GM18951 (cell line): Measurements from ENCODE around the gene MICAL3.
"Not testable (repeated sequence)": the region's sequence is repeated elsewhere in the genome, so short reads cannot be mapped to it uniquely, and the experiment has no call there.

Experiments
- POLR2A ChIP-seq: IDR thresholded peaks from 4 replicates; pipeline ENCODE4 v1.6.1; 2011; ENCODE audit warnings: mild to moderate bottlenecking; ENCODE audit not compliant: insufficient read length, insufficient read depth; ENCODE audit errors: extremely low read depth
- in situ Hi-C: fragments of 300-500 bp; cut with MboI; formaldehyde crosslinking; loops from one replicate; pipeline ENCODE4 v1.12.0; 2022; ENCODE audit warnings: low sequenced_read_pairs, mixed read lengths, inconsistent platforms; ENCODE audit not compliant: unreplicated experiment

MICAL3 gene

DNA sequence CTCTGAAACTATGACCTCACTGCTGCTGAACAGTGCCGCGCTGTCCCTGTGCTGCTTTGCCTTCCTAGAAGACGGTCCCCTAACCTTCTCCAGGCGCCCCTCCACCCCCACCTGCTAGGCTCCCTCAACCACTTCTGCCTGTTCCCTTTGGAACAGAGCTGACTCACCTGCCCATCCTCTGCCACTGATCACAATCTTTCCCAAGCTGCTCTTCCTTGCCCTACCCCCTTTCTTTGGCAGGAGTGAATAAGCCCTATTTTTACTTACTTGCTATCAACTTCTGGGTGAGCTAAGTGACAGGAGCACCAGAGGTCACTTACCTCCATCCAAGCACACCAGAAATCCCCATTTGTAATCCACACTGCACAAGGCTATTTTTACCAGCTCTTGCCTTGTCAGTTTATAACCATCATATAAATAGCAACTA is 134.1 kb downstream of the MICAL3 start:
- in situ Hi-C loops: no loop called here
- no peak for TF ChIP-seq POLR2A

DNA sequence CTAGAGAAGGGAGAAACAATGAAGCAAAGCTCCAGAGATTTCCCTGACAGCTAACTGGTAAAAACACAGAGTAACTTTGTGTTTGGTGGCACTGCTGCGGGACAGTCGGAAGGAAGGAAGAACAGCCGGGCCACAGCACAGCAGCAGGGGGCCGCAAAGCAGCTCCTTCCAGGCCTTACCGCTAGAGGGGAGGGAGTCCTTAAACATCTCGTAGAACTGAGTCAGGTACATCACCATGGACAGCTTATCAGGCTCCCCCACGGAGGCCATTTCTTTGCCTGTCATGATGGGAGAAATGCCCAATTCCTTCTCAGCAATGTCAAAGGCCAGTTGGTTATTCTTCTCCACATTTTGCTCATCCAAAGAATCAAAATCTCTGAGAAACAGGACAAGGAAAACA is 135.5 kb downstream of the MICAL3 start:
- in situ Hi-C loops: no loop called here
- TF ChIP-seq POLR2A: no peak

DNA sequence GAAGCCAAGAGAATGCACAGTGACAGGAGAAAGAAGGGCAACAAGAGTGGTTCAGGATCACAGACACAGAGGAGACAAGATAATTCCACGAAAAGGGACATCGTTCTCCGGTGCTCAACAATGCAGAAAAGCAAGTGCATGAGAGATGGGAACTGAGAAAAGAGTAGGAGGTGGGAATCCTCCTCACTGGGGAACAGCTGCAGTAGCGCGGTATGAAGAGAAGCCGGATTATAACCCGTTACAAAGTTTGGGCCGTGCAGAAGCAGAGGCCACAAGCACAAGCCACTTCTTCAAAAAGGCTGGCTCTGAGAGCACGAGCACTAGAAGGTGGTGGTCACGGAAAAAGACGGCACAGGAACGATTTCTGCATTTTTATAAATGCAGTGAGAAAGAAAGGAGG is 135.9 kb downstream of the MICAL3 start:
- TF ChIP-seq POLR2A: no peak
- in situ Hi-C loops: no loop called here

DNA sequence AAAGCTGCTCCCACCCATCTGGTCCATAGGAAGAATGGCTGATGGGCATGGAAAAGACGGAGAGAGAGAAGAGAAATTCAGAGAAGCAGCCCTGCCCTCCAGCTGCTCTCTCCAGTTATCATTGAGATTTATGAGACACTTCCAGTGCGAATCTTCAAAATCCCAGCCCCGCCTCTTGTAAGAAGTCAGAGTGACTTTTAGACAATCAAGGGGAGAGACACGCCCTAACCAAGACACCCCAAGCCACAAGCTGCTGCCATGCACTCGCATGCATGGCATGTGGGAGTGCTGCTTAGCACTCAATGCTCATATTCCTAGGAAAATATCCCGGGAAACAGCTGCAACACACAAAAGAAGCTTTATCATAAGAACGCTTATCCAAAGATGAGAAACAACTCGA is 139.5 kb downstream of the MICAL3 start:
- TF ChIP-seq POLR2A: no peak
- in situ Hi-C loops: no loop called here

DNA sequence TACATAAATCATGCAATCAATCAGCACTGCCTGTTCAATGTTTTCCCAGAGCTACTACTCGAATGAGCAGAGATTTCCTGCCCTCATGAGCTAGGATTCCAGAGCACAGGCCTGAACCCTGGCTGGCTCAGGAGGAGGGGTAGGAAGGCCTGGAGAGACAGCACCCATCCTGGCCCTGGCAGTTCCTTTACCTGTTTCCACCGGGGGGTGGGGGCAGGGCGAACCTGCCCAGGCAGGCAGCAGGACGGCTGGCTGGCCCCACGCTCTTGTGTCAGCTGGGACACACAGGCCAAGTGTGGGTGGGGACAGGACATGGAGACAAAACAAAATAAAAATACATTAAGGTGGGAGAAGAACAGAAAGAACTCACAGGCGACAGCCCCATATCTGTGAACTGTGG is 140.3 kb downstream of the MICAL3 start:
- TF ChIP-seq POLR2A: no peak
- in situ Hi-C loops: no loop called here

DNA sequence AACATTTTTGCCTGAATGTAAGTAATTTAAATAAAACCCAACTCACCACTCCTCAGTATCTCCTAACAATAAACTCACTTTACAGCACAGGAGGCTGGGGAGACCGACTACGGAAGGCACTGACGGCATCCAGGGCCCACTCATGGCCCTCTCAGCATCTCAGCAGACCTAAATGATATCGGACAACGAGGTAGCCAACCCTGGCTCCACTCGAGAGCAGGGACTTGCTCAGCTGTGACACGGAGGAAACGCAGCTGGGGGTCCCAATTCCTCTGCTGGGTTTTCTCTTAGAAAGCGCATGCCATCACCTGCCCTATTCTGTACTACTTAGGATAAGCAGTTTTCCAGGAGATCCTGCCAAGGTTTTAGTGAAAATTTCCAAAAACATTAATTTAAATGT is 141.0 kb downstream of the MICAL3 start:
- TF ChIP-seq POLR2A: no peak
- in situ Hi-C loops: no loop called here

DNA sequence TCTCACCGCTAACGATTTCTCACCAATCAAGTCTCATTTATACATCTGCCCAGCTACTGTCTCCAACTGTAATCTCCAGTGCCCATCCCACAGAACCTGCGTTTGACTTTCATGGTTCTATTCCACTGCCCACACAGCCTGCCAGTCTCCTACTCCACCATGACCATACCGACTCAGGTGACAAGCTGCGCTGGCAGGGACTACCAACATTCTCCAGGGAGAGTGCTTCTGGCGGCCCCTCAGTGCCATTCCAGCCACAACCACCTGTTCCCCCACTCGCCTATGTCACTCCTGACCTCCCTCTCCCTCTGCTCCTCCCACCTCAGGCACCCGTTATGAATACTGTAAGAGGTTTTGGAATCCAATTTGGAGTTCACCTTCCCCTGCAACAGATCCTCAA is 141.6 kb downstream of the MICAL3 start:
- in situ Hi-C loops: no loop called here
- no peak for TF ChIP-seq POLR2A

DNA sequence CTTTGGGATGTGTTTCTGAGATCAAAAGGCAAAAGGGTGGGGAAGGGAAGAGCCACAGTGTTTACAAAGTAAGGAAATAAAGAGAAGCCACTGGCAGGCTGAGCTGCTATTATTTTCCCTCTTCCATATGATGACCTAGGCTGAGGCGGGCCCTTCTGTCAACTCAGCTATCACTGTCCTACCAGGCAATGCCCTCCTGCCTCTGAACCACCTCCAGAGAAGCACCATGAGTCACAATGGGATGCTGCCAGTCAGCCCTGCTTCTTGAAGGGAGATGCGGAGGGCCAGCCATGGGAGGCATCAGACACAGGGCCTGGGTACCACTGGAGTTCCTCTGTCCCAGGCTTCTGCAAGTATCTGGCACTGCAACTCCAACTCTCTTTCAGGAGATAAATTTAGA is 142.2 kb downstream of the MICAL3 start:
- in situ Hi-C loops: no loop called here

GRCh38 chr22:17881366-17881765 is 143.0 kb downstream of the MICAL3 start:
- in situ Hi-C loops: no loop called here

More for the DNA sequence above, 142.2 kb downstream of the MICAL3 start:
- TF ChIP-seq POLR2A: no peak

DNA sequence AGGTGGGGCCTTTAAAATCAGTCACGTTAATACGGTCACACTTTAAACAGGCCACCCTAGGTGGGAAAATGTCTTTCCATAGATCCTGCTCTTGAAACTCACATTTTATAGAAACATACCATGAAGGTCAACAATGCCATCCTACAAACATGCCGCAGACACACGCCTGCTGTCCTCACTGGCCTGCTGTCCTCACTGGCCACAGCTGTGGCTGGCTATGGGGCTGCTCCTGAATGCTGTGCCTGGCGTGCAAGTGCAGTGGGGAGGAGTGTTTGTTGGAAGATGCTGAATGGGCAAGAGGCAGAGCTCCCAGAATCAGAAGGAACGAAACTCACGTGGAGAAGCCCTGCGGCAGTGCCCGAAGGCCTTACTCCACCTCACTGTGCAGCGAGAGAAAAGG is 143.9 kb downstream of the MICAL3 start:
- in situ Hi-C loops: no loop called here

More at GRCh38 chr22:17881366-17881765, 143.0 kb downstream of the MICAL3 start:
- TF ChIP-seq POLR2A: no peak

GRCh38 chr22:17880020-17880419 is 144.3 kb downstream of the MICAL3 start:
- TF ChIP-seq POLR2A: no peak
- in situ Hi-C loops: no loop called here

More for the DNA sequence above, 143.9 kb downstream of the MICAL3 start:
- TF ChIP-seq POLR2A: no peak

DNA sequence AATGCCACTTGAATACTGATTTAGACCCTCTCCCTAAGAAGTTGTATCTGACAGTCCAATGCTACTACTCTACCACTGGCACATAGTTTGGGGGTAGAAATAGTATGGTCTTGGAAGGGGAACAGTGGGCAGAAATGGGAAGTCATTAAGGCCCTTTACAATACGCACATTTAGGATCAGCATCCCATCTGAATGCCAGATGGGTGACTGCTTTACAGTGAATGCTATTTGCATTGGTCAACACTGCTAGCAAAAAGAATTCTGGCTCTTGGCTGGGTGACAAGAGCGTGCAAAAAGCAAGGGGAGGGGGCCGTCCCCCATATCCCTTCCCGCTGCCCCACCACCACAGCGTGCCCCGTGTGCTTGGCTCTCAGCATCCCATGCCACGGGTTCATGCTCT is 145.4 kb downstream of the MICAL3 start:
- no peak for TF ChIP-seq POLR2A
- in situ Hi-C loops: no loop called here

- TF ChIP-seq POLR2A: no peak
- in situ Hi-C loops: no loop called here
Measured at GRCh38 chr22:17878186-17878694, 146.1 kb downstream of the MICAL3 start.

DNA sequence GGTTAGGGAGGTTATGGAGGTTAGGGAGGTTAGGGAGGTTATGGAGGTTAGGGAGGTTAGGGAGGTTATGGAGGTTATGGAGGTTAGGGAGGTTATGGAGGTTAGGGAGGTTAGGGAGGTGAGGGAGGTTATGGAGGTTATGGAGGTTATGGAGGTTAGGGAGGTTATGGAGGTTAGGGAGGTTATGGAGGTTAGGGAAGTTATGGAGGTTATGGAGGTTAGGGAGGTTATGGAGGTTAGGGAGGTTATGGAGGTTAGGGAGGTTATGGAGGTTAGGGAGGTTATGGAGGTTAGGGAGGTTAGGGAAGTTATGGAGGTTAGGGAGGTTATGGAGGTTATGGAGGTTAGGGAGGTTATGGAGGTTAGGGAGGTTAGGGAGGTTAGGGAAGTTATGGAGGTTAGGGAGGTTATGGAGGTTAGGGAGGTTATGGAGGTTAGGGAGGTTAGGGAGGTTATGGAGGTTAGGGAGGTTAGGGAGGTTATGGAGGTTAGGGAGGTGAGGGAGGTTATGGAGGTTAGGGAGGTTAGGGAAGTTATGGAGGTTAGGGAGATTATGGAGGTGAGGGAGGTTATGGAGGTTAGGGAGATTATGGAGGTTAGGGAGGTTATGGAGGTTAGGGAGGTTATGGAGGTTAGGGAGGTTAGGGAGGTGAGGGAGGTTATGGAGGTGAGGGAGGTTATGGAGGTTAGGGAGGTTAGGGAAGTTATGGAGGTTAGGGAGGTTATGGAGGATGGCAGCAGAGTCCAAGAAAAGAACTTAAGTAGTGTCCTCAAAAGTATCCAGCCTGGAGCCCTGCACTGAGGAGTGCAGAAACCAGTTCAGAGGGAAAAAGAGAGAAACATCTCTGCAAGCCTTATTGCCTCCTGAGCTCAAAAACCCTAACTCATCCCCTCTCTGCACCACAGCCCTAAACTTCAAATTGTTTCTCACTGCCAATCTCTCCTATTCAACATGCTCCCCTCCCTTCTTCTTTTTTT is 147.2 kb downstream of the MICAL3 start:
- in situ Hi-C loops: not testable (repeated sequence)

DNA sequence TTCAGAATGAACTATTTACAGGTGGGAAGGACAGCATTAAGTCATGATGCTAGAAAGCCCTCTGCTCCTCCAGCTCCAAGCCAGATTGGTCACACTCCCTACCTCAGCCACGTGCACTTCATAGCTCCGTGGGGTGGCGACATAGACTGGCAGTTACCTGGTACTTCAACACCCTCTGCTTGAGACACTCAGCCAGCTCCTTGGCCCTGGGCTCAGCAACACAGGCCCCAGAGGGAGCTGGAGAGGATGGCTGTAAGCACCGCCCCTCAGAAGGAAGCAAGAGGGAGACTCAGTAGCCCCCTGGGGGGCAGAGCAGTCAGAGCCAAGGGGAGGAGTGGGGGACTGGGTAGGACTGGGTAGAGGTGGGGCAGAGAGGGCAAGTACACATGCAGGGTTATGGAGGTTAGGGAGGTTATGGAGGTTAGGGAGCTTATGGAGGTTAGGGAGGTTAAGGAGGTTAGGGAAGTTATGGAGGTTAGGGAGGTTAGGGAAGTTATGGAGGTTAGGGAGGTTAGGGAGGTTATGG is 148.0 kb downstream of the MICAL3 start:
- in situ Hi-C loops: no loop called here

More for the DNA sequence above, 148.0 kb downstream of the MICAL3 start:
- TF ChIP-seq POLR2A: no peak
